ENCODE results near the gene RUNX2.

The RUNX2 gene

GRCh38 chr6:45609141-45609638 is 281.1 kb downstream of the RUNX2 start:
- in situ Hi-C loops (cut with HindIII; ENCODE audit: low sequenced_read_pairs): no loop called here

- in situ Hi-C loops (cut with HindIII; ENCODE audit: low sequenced_read_pairs): no loop called here
Measured at GRCh38 chr6:45610374-45610773, 282.2 kb downstream of the RUNX2 start.

DNA sequence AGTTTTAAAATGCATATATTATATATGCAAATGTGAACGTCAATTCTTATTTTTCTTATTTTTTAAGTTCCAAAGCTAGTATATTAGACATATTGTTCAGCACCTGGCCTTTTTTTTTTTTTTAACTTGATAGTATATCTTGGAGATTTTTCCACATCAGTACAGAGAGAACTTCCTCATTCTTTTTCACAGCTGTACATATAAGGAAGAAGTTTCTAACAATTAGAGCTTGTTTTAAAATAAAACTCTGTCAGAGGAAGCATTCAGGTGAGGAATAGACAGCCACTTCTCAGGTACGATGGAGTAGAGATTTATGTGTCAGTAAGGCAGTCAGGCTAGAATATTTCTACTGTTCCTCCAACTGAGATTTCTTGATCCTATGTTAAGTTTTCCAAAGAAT is 282.7 kb downstream of the RUNX2 start:
- in situ Hi-C loops (cut with HindIII; ENCODE audit: low sequenced_read_pairs): no loop called here

GRCh38 chr6:45611491-45611890 is 283.4 kb downstream of the RUNX2 start:
- in situ Hi-C loops (cut with HindIII; ENCODE audit: low sequenced_read_pairs): no loop called here

GRCh38 chr6:45613656-45614055 is 285.5 kb downstream of the RUNX2 start:
- in situ Hi-C loops (cut with HindIII; ENCODE audit: low sequenced_read_pairs): no loop called here

DNA sequence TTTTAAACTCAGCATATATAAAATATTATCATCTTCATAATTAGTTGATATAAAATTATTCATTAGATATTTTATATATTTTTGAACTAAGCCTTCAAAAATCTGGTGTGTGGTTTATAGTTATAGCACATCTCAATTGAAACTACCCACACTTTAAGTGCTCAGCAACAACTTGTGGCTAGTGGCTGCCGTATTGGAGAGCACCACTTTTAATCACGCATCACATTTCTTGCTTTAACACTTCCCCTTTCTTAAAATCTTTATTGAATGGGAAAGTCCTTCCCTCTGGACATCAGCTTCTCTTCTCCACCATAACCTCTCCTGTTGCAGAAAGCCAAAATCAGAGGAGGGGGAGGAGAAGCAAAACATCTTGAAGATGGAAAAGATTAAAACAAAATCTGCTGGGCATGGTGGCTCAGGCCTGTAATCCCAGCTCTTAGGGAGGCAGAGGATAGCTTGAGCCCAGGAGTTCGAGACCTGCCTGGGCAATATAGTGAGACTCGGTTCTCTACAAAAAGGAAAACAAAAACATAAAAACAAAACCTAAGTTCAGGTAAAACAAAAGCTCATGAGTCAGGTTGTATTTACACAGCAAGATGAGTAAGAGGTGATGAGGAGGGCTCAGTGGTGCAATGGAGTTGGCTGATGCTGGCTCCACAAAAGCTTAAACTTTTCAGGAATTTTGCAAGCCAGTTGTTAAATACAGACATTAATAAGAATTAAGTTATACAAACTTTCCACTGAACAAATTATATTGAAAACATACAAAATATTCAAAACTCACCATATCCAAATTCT is 286.6 kb downstream of the RUNX2 start:
- in situ Hi-C loops (cut with HindIII; ENCODE audit: low sequenced_read_pairs): no loop called here

DNA sequence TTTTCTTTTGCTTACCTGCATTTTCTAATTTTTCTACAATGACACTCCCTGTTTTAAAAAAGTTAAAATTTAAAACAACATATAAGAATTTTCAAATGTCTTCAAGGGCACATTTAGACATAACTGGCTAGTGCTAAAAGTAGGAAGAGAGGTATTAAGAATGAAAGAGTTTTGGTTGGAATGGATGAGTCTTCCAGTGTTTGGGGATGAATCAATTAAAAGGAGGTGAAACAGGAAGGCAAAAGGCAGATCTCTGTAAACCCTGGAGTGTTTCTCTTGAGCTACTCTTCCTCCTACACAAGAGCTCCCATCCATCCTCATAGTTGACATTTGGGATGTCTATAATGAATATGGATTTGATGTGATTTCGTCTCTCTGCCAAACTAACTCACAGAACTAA is 288.1 kb downstream of the RUNX2 start:
- in situ Hi-C loops (cut with HindIII; ENCODE audit: low sequenced_read_pairs): no loop called here

DNA sequence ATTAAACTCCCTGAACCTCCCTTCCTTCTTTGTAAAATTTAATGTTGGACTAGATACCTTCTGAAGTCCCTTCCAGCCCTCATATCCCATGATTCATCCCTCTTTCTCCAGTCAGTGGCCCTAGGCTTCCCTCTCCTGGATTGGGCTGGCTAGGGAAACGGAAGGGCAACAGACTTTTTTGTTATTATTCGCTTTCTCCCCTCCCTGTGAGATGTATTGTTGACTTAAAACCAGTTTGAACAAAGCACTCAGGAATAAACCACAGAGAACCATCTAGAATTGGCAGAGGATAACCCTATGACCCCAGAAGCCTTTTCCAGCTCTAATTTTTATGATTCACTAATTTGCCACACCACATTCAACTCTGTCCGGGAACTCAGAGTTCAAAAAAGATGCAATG is 289.3 kb downstream of the RUNX2 start:
- in situ Hi-C loops (cut with HindIII; ENCODE audit: low sequenced_read_pairs): no loop called here

DNA sequence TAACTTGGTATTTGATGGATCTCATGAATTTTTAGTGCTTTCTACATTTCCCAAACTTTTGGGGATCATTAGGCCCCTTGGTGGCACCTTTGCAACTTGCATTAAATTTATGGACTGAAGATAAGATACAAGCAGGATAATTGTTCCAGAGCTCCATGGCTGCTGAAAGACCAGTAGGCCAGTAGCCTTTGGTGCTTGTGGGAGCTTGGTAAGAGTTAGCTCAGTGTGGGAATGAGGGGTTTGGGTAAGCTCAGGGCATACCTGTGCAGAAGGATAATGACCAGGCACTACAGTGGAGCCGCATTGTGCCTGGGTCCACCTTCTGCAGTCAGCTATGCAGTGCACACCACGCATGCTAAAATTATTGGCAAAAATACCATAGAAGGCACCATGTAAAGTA is 290.1 kb downstream of the RUNX2 start:
- in situ Hi-C loops (cut with HindIII; ENCODE audit: low sequenced_read_pairs): no loop called here

DNA sequence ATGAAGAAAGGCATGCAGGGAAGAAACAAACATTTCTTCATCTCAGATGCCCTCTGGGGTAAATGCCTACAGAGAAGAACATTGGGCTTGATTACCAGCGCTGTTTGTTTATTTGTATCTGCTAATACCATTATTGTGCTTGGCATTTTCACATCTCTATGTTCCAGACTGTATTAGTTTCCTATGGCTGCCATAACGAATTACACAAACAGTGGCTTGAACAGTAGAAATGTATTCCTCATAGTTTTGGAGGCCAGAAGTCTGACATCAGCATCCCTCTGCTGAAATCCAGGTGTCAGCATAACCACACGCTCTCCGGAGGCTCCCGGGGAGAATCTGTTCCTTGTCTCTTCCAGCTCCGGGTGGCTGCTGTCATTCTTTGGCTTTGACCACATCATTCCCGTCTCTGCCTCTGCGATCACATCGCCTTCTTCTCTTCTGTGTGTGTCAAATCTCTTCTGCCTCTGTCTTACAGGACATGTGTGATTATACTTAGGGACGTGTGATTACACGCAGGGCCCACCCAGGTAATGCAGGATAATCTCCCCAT is 291.2 kb downstream of the RUNX2 start:
- in situ Hi-C loops (cut with HindIII; ENCODE audit: low sequenced_read_pairs): no loop called here

DNA sequence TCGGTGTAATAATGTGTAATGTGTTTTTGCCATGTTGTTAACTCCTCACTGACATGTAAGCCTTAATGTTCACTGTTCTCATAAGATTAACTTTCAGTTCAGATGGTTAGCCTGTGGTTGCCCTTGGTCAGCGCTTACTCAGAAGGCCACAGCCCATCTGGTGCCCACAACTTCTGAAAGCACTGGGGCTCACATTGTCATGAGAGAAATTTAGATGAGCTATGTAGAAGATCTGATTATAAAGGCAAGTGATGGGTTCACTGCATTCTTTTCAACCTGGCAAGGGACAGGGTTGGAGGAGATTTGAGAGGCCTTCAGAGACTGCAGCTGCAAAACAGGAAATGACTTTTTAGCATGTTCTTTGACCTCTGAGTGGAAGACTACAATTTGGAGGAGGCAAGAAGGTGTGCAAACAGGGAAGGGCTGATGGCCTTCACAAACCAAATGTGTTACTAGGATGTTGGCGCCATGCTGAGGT is 291.9 kb downstream of the RUNX2 start:
- in situ Hi-C loops (cut with HindIII; ENCODE audit: low sequenced_read_pairs): no loop called here

- in situ Hi-C loops (cut with HindIII; ENCODE audit: low sequenced_read_pairs): no loop called here
Measured at GRCh38 chr6:45624228-45624627, 296.1 kb downstream of the RUNX2 start.

DNA sequence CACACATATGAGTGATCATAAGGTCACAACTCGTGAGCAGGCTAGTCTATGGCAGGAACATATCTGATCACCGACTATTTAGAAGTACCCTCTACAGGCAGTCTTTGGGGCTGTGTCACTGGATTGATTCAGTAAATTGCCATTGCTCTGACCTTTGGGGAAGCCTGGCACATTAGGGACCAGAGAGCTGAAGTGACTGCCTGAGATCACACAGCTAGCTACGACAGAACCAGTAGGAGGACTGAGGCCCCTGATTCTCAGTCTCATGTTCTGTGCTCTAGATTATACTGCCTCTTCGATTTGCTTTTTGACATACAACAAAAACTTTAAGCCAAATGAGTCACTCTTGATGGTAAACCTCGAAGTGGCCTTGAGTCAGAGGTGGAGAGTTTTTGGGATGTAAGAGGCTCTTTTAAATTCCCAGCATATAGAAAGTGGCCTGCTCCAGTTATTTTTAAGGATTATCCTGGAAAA is 297.1 kb downstream of the RUNX2 start:
- in situ Hi-C loops (cut with HindIII; ENCODE audit: low sequenced_read_pairs): no loop called here

- in situ Hi-C loops (cut with HindIII; ENCODE audit: low sequenced_read_pairs): no loop called here
Measured at GRCh38 chr6:45626087-45626891, 298.2 kb downstream of the RUNX2 start.

GRCh38 chr6:45630314-45630713 is 302.2 kb downstream of the RUNX2 start:
- in situ Hi-C loops (cut with HindIII; ENCODE audit: low sequenced_read_pairs): no loop called here

DNA sequence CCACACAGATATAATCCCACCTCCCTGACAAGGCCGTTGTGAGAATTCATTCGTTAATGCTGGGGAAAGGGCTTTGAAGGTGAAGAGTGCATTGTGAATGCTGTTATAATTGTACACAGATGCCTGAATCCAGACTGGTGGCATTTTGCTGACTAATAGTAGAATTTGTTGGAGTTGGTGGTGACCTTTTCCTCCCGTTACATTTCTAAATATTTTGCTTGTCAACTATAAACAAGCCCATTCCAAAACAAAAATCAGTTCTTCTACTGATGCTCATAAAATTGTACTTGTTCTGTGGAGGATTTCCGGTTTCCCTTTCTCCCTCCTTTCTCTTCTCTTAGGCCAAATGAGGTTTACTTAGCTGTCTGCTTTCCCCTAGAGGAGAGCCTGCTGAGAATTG is 302.7 kb downstream of the RUNX2 start:
- in situ Hi-C loops (cut with HindIII; ENCODE audit: low sequenced_read_pairs): no loop called here

- in situ Hi-C loops (cut with HindIII; ENCODE audit: low sequenced_read_pairs): no loop called here
Measured at GRCh38 chr6:45631396-45631795, 303.3 kb downstream of the RUNX2 start.

DNA sequence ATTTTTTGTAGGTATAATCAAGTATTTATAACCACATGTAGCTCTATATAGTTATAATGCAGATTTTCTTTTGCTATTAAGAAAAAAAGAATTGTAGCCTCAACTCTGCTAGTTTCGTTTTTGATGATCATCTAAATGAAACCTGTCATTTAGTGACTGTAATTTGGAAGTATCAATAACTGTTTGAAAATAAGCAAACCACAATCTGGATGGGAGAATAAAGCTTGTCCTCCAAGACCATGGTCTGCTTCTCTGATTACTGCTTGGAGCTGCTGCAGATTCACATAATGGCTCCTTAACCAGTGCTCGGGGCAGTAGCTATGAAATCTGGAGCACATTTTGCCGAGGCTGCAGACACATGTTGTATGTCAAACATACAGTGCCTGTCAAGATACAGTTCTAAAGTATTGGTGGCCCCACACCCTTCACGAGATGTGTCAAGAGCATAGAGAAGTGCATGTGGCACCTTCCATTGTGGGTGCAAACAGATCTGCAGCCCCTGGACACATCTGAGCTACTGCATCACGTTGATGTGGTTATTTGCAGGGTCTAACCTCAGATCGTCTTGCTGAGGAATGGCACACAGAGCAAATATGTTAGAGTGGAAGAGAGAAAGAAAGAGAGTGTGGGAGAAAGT is 305.3 kb downstream of the RUNX2 start:
- in situ Hi-C loops (cut with HindIII; ENCODE audit: low sequenced_read_pairs): no loop called here

DNA sequence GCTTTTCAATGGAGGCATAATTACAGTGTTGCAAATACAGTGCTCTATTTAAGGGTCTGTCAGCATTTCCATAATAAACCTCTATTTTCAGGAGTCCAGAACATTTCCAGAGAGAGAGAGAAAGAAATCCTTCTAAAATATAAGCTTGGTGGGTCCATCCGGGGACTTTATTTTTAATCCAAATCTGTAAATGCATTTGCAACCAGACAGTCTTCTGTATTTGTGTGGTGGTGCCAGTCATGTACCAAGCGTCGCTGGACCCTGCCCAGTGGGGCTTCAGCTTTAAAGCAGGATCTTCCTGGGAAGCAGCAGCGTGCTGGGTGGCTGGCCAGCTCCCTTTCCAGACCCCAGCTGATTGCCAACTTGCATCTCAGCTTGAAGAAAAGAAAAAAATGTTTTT is 306.1 kb downstream of the RUNX2 start:
- in situ Hi-C loops (cut with HindIII; ENCODE audit: low sequenced_read_pairs): no loop called here

DNA sequence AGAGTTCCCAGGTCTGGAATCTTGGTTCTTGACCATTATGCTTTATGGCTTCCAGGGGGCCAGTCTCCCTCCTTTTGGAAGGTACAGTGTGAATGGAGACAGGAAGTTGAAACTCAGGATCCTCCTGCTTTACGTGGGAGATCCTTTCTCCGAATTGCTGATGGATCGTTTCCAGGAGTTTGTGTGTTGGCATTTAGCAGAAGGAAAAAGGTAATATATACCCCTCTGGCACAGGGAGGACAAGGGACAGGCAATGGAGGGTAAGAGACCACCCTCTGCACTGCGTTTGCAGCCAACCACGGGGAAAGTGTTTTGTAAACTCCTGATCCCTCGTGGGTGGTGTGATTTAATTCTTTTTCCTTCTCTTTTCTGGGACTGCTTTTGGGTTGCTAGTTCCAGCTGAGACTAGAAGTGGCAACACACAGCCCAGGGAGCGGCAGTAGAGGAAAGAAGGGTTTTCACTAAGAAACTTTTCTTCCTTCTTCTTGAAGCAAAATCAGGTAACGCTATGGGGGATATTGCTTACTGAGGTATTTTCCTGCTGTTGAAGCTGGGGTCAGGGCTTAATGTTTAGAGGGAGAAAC is 307.2 kb downstream of the RUNX2 start:
- in situ Hi-C loops (cut with HindIII; ENCODE audit: low sequenced_read_pairs): no loop called here

- in situ Hi-C loops (cut with HindIII; ENCODE audit: low sequenced_read_pairs): no loop called here
Measured at GRCh38 chr6:45637056-45637455, 308.9 kb downstream of the RUNX2 start.
